PC-9 (cell line): ENCODE data around the gene ACTN2.

ENCODE experiments used
- EZH2 ChIP-seq: fragments of 200-600 bp; sonication (generic); IDR thresholded peaks from 2 replicates; pipeline ENCODE4 v1.8.0; 2017; ENCODE audit warnings: antibody characterized with exemption, low read depth
- TF ChIP-seq, protein P1 (sequence below): fragments of 200-600 bp; sonication (generic); conservative IDR thresholded peaks from 2 replicates; pipeline ENCODE4 v1.6.1; 2017; ENCODE audit warnings: mixed run types, antibody characterized with exemption, mild to moderate bottlenecking, moderate library complexity

DNA sequence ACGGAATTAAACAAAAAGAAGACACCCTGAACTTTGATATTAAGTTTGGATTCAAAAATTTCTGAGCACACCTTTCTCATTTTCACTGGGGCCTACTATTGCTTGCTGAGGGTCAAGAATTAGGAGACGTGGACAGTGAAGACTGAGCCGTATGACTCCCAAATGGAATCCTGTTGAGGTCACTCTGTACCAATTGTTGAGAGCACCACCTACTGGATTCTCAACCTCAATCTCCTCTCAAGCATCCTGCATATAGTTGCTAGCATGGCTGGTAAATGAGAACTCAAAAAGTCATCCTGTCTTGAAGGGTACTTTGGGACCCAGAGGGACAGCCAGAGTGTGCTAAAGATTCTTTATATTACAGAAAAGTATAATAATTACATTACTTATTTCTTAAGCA lies 88.6 kb downstream of the ACTN2 start:
- TF ChIP-seq, protein P1, sequence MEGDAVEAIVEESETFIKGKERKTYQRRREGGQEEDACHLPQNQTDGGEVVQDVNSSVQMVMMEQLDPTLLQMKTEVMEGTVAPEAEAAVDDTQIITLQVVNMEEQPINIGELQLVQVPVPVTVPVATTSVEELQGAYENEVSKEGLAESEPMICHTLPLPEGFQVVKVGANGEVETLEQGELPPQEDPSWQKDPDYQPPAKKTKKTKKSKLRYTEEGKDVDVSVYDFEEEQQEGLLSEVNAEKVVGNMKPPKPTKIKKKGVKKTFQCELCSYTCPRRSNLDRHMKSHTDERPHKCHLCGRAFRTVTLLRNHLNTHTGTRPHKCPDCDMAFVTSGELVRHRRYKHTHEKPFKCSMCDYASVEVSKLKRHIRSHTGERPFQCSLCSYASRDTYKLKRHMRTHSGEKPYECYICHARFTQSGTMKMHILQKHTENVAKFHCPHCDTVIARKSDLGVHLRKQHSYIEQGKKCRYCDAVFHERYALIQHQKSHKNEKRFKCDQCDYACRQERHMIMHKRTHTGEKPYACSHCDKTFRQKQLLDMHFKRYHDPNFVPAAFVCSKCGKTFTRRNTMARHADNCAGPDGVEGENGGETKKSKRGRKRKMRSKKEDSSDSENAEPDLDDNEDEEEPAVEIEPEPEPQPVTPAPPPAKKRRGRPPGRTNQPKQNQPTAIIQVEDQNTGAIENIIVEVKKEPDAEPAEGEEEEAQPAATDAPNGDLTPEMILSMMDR: no peak; the same call in 1 of the 2 replicates
- TF ChIP-seq EZH2: no peak
